ENCODE results near the gene SFT2D2. TPM values are rescaled to one million over a fixed set of nuclear protein-coding genes. Genes with fewer than 3 reads are reported as not detected.

The SFT2D2 gene
- polyA plus RNA-seq, 1 donor (not counting 4 experiments of a cell fraction or from before 2014, with no cell fraction given) = 27.6 TPM

DNA sequence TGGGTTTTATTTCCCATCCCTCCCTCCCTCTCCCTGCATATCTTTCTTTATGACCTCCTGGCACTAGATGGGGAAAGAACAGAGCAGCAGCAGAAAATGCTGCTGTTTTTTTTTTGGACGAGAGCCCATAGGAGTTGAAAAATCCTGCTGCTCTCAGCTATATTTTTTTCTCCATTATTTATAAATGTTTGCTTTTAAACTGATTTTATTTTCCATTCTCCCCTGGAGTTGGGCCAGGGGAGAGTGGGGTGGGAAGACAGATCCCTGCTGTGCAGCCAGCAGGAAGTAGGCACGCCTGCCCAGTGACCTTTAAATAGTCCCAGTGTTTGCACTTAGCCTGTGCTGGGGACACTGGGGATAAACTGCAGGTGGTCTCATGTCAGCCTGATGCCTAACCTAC, 17.4 kb downstream of the SFT2D2 start:
- Histone ChIP-seq H3K4me3 (ENCODE audit: control insufficient read depth in 2 of 3, extremely low read depth in 1 of 3, insufficient read depth in 2 of 3, low read depth in 1 of 3, low read length in 3 of 3) (no peak overlapping the region), H3K4me1 (ENCODE audit: control insufficient read depth, extremely low read depth, insufficient read depth, low read length) (no peaks in the 10 kb centered on the region), H3K27ac (ENCODE audit: control insufficient read depth, insufficient read depth, low read length) (no peak overlapping the region), H3K4me2 (ENCODE audit: control insufficient read depth, extremely low read depth, insufficient read depth, low read depth, low read length) (no peak overlapping the region), H3K79me2 (ENCODE audit: control insufficient read depth, insufficient read depth, low read length) (peaks cover 12% of the 10 kb centered on the region), H4K20me1 (ENCODE audit: control insufficient read depth, extremely low read depth, insufficient read depth, low read length) (no peaks in the 10 kb centered on the region), H3K9me1 (ENCODE audit: control insufficient read depth, extremely low read depth, insufficient read depth, low read length) (no peaks in the 10 kb centered on the region), H3K36me3 (ENCODE audit: control insufficient read depth in 2 of 2, extremely low read depth in 1 of 2, insufficient read depth in 2 of 2, low read length in 2 of 2) (peaks cover 24% of the 10 kb centered on the region in 2 experiments), H2AFZ (ENCODE audit: control insufficient read depth, low read length) (no peak overlapping the region), H3K9ac (ENCODE audit: control insufficient read depth, extremely low read depth, insufficient read depth, low read length) (no peak overlapping the region), H3K9me3 (ENCODE audit: control insufficient read depth, low read depth, low read length) (no peaks in the 10 kb centered on the region), H3K27me3 (ENCODE audit: control insufficient read depth, extremely low read depth, insufficient read depth, low read length) (no peaks in the 10 kb centered on the region)
- DNase-seq (ENCODE audit: low read depth, low spot score) (no peak), FAIRE-seq (no peak)
- TF ChIP-seq, protein P1, sequence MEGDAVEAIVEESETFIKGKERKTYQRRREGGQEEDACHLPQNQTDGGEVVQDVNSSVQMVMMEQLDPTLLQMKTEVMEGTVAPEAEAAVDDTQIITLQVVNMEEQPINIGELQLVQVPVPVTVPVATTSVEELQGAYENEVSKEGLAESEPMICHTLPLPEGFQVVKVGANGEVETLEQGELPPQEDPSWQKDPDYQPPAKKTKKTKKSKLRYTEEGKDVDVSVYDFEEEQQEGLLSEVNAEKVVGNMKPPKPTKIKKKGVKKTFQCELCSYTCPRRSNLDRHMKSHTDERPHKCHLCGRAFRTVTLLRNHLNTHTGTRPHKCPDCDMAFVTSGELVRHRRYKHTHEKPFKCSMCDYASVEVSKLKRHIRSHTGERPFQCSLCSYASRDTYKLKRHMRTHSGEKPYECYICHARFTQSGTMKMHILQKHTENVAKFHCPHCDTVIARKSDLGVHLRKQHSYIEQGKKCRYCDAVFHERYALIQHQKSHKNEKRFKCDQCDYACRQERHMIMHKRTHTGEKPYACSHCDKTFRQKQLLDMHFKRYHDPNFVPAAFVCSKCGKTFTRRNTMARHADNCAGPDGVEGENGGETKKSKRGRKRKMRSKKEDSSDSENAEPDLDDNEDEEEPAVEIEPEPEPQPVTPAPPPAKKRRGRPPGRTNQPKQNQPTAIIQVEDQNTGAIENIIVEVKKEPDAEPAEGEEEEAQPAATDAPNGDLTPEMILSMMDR (optimal IDR thresholded peaks at IDR 0.05 in 1 of 3, IDR thresholded peaks at IDR 0.05 in 1 of 3, conservative IDR thresholded peaks at IDR 0.05 in 1 of 3; ENCODE audit: extremely low read depth in 1 of 3, insufficient read depth in 2 of 3, low read length in 3 of 3) = no peak
- no peak for TF ChIP-seq EZH2 (IDR thresholded peaks at IDR 0.05; ENCODE audit: low read length)
- dilution Hi-C loops (cut with MboI; ENCODE audit: extremely low pct_ligation_motif_present, low sequenced_read_pairs) = no loop called here

DNA sequence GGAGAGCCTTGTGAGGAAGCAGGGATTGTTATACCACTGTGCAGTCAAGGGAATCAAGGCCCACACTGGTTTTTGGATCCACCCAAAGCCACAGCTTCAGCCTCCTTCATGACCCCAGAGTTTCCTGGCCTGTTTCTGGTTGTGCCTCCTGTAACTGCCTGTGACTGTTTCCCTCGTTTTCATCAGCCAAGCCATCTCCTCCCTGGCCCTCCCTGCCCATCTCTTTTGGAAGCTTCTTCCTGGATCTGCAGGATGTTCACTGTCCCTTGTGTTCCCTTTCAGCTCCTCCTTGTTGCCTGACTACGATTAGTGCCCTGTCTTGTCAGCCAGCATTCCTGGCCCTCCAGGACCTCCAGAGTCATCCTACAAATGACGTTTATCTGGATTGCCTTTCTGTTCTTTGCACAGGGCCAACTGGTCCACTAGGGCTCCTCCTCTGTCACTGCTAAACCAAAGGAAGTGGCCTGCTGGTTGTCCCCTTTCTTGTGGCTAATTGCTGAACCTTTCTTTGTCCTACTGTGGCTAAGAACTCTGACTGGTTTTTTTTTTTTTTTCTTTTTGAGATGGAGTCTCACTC, 17.9 kb downstream of the SFT2D2 start:
- Histone ChIP-seq H4K20me1 (ENCODE audit: control insufficient read depth, extremely low read depth, insufficient read depth, low read length) (no peaks in the 10 kb centered on the region), H3K27ac (ENCODE audit: control insufficient read depth, insufficient read depth, low read length) (no peak overlapping the region), H3K27me3 (ENCODE audit: control insufficient read depth, extremely low read depth, insufficient read depth, low read length) (no peaks in the 10 kb centered on the region), H3K4me2 (ENCODE audit: control insufficient read depth, extremely low read depth, insufficient read depth, low read depth, low read length) (no peak overlapping the region), H3K9me3 (ENCODE audit: control insufficient read depth, low read depth, low read length) (no peaks in the 10 kb centered on the region), H3K9ac (ENCODE audit: control insufficient read depth, extremely low read depth, insufficient read depth, low read length) (no peak overlapping the region), H3K4me1 (ENCODE audit: control insufficient read depth, extremely low read depth, insufficient read depth, low read length) (no peaks in the 10 kb centered on the region), H3K9me1 (ENCODE audit: control insufficient read depth, extremely low read depth, insufficient read depth, low read length) (no peaks in the 10 kb centered on the region), H3K4me3 (ENCODE audit: control insufficient read depth in 2 of 3, extremely low read depth in 1 of 3, insufficient read depth in 2 of 3, low read depth in 1 of 3, low read length in 3 of 3) (no peak overlapping the region), H3K36me3 (ENCODE audit: control insufficient read depth in 2 of 2, extremely low read depth in 1 of 2, insufficient read depth in 2 of 2, low read length in 2 of 2) (peaks cover 21 to 23% of the 10 kb centered on the region in 2 experiments), H3K79me2 (ENCODE audit: control insufficient read depth, insufficient read depth, low read length) (peaks cover 12% of the 10 kb centered on the region), H2AFZ (ENCODE audit: control insufficient read depth, low read length) (no peak overlapping the region)
- DNase-seq (ENCODE audit: low read depth, low spot score) (no peak), FAIRE-seq (no peak)
- dilution Hi-C loops (cut with MboI; ENCODE audit: extremely low pct_ligation_motif_present, low sequenced_read_pairs) = no loop called here
- TF ChIP-seq, protein P1 (optimal IDR thresholded peaks at IDR 0.05 in 1 of 3, IDR thresholded peaks at IDR 0.05 in 1 of 3, conservative IDR thresholded peaks at IDR 0.05 in 1 of 3; ENCODE audit: extremely low read depth in 1 of 3, insufficient read depth in 2 of 3, low read length in 3 of 3) = no peak
- no peak for TF ChIP-seq EZH2 (IDR thresholded peaks at IDR 0.05; ENCODE audit: low read length)

Data from keratinocyte (primary cell).